Measurements from ENCODE around the gene ARL16. TPM values are rescaled to one million over a fixed set of nuclear protein-coding genes. Genes with fewer than 3 reads are reported as not detected.

ARL16 gene
- total RNA-seq, 1 donor from 2014 or later = 30.9 TPM

DNA sequence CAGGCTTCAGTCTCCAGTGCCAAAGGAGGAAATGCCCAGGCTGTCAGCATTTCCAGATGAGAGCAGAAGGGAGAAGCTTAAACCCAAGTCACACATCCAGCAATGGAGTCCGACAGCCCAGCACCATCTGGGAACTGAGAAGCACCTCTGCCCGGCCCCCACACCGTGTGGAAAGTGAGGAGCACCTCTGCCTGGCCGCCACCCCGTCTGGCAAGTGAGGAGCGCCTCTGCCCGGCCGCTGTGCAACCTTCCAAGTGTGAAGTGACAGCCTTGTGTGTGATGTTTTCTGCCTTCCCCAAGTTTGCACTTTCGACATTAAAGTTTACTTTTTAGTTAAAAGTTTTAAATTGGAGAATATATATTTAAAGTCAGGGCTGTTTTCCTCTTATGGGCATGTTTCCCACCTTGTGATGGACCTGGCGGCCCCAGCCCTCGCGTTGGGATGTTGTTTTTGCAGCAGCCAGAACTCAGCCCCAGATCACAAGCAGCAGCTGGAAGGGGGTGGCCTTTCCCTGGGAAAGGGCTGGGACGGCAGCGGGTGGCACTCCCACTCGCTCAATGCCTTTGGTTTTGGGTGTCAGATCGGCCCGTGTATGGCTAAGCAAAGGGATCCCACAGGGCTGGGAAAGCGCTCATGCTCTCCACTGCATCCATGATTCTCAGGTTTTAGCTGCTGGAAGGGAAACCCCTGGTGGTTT lies 9.9 kb downstream of the ARL16 start:
- intact Hi-C loops (cut with micrococcal nuclease) = no loop called here

DNA sequence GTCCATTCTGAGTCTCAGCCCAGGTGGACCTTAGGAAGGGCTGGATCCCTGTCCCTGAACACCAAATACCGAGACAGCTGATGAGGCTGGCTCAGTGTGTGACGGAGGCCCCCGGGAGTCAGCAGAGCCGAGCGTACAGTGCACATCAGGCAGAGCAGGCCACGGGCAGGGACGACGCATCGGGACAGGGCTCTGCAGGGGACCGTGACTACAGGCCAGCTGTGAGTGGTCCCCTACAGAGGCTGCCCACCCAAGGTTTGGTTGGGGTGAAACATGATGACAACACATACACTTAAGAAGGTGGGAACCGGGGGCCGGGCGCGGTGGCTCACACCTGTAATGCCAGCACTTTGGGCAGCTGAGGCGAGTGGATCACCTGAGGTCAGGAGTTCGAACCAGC lies 10.6 kb downstream of the ARL16 start:
- intact Hi-C loops (cut with micrococcal nuclease) = no loop called here

DNA sequence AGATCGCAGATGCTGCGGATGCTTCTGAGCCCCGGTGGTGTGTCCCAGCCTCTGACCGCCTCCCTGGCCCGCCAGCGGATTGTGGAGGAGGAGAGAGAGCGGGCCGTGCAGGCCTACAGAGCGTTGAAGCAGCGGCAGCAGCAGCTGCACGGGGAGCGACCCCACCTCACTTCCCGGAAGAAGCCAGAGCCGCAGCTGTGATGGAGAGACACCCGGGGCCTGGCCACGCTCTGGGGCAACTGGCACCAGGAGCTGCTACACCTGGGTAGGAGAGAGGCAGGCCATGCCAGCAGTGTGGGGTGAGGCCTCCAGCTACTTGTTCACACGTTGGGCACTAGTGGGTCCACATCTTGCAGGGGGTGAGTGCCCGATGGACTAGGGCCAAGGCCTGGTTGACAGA lies 11.1 kb downstream of the ARL16 start:
- intact Hi-C loops (cut with micrococcal nuclease) = no loop called here

DNA sequence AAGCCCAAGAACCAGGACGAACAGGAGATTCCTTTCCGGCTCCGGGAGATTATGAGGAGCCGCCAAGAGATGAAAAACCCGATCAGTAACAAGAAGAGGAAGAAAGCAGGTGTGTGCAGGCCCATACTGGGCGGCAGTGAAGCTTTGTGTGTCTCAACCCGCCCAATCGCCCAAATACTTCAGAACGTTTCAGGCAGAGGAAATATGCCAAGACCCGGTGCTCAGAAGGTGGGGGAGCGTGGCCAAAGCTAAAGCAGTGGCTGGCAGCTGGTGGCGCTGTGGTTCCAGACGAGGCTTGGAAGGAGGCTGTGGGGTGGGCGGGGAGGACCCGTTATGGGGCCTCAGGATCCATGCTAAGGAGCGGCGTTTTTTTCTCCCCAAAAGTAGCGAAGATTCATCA lies 15.8 kb downstream of the ARL16 start:
- intact Hi-C loops (cut with micrococcal nuclease) = no loop called here

DNA sequence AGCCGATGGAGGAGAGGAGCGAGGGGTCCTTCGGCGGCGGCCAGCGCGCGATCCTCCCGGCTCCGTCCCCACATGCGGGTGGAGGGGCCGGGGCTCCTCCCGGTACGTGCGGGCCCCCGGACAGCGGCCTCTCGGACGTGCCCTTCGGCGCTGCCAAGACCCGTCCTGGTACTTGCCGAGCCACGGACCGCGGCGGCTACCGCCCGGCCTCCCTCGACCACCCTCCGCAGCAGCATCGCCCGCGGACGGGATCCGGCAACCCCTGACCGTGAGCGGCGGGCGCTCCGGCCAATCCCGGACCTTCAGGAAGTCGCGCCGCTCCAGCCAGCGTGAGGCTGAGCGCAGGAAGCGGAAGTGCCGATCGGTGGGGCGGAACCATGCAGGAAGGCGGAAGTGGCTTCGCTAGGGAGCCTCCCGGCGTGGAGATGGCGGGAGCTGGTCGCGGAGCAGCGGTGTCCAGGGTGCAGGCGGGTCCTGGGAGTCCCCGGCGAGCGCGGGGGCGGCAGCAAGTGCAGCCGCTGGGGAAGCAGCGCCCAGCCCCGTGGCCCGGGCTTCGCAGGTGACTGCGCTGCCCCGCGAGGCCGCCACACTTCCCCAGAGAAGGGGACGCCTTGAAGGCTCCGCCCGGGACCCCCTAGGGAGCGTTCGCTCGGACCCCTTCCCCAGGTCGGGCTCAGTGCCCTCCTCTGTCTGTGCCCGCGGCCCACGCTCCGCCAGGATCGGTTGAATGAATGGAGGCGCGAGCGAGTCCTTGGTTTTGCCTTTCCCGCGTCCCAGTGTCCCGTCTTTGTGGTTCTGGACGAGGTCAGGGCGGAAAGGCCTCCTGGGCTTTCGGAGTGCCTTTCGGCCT lies 17.0 kb downstream of the ARL16 start, which contains the start of the genes CCDC137 and OXLD1:
Gene CCDC137 (plus strand): TSS at position 396 of the 850 bp plus-strand sequence. CDS start 30 bp downstream, at position 426.
Gene OXLD1 (minus strand): TSS at position 264 of the 850 bp plus-strand sequence. CDS start 28 bp downstream, at position 236.
- intact Hi-C loops (cut with micrococcal nuclease) = loop anchor here (1.0 kb wide), 4 partner anchors 17 to 46 kb away; partner anchors contain the start of genes ARL16, MRPL12, NPLOC4 and SLC25A10

DNA sequence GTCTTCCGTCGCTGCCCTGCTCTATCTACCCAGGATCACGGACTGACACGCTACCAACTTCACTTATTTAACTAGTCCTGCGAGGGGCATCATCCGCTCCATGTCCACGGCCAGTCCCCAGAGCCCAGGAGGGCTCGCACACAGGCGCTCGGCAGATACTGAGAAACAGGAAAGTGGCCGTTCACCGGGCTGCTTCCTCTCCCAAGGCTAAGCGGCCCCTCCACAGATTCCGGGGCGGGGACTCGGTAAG lies 17.6 kb downstream of the ARL16 start:
- intact Hi-C loops (cut with micrococcal nuclease) = loop anchor here (1.0 kb wide), 4 partner anchors 17 to 46 kb away; partner anchors contain the start of genes ARL16, MRPL12, NPLOC4 and SLC25A10

DNA sequence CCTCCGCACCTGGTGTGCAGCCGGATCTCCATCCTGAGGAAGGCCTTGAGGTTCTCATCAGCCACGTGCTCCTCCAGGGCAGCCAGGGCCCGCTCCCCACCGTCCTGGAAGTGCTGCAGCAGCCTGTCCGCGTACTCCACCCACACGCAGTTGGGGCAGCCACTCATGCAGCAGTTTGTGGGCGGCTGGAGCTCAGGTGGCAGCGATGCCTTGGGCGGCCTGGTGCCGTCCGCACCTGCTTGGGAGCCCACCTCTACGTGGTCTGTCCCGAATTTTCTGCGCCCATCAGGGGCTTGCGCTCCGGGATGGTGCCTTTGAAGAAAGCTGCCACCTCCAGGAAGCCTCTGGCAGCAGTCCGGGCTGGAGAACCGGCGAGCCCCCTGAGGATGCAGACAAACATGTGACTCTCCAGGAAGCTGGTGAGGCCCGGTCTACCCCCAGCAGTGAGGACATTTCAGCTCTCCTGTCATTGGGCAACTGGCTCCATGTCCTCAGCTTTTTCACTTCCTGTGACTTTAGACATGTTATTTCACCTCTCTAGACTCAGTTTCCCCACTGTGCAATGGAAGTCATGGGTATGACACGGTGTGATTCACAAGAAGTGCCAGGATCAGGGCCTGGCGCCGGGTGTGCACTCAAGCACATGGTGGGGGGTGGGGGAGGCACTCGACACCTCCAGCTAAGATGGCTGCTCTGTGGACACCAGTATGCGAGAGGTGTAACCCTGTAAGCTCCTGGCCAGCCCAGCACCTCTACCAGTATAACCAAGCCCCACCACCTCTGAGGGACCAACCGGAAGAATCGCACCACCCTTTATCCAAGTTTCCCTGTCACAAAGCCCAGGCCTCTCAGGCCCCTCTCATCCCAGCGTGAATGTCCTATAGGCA lies 18.1 kb downstream of the ARL16 start:
- intact Hi-C loops (cut with micrococcal nuclease) = loop anchor here (1.0 kb wide), 4 partner anchors 18 to 47 kb away; partner anchors contain the start of genes ARL16, MRPL12, NPLOC4 and SLC25A10

DNA sequence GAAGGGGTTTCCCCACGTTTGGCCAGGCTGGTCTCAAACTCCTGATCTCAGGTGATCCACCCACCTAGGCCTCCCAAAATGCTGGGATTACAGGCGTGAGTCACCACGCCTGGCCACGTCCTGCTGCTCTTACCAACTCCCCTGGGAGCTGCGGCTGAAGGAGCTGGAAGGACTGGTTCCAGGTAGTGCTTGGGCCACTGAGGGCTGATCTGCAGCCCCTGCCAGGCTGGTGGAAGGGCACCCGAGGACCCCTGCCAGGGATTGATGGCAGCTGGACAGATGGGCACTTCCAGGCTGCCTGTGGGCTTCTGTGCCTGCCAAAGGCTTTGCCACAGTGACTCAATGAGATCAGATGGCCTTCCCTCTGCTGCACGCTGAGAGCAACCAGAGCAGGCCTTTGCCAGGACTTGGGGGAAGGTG lies 19.5 kb downstream of the ARL16 start:
- intact Hi-C loops (cut with micrococcal nuclease) = no loop called here

DNA sequence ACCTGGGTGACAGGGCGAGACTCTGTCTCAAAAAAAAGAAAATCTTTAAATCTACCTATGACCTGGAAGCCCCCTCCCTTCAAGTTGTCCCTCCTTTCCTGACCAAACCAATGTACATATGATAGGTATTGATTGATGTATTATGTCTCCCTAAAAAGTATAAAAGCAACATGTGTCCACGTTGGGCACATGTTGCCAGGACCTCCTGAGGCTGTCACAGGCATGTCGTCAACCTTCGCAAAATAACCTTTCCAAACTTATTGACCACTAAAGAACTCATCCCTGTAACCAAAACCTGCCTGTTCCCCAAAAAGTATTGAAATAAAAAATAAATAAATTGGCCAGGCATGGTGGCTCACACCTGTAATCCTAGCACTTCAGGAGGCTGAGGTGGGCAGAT lies 21.6 kb downstream of the ARL16 start:
- intact Hi-C loops (cut with micrococcal nuclease) = no loop called here

DNA sequence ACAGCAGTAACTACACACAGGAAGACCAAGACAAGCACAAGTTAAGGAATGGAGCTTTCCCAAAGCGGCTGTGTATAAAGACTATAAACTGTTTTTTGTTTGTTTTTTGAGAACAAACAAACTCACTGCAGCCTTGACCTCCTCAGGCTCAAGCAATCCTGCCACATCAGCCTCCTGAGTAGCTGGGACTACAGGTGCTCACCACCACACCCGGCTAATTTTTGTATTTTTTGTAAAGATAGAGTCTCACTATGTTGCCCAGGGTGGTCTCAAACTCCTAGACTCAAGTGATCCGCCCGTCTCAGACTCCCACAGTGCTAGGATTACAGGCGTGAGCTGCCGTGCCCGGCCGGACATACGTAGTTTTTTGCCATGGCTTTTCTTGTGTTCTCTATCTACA lies 23.2 kb downstream of the ARL16 start:
- intact Hi-C loops (cut with micrococcal nuclease) = no loop called here

DNA sequence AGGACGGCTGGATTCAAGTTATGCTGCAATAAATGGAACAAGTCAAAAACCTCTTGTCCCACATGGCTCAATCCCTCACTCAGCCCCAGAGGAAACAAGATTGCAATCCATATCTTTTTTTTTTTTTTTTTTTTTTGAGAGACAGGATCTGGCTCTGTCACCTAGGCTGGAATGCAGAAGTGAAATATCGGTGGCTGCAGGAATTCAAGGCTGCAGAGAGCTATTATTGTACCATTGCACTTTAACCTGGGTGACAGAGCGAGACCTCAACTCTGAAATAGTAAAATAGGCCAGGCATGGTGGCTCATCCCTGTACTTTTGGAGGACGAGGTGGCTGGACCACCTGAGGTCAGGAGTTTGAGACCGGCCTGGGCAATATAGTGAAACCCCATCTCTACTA lies 24.6 kb downstream of the ARL16 start:
- intact Hi-C loops (cut with micrococcal nuclease) = no loop called here

DNA sequence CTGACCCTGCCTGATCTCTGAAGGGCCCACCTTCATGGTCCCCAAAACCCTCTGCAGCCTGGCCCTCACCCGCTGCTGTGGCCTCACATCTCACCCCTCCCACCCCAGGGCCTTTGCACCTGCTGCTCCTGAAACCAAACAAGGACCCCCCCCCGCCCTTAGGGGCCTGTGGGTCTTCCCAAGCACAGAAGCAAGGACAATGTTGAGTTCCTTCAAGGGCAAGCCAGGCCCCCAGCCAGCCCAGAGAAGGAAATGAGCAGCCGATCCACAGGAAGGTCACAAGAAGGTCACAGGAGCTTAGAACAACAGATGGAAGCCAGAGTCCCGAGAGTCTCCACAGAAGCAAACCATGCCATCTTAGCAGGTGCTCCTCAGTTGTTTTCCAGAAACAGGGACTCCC lies 26.8 kb downstream of the ARL16 start:
- intact Hi-C loops (cut with micrococcal nuclease) = no loop called here

DNA sequence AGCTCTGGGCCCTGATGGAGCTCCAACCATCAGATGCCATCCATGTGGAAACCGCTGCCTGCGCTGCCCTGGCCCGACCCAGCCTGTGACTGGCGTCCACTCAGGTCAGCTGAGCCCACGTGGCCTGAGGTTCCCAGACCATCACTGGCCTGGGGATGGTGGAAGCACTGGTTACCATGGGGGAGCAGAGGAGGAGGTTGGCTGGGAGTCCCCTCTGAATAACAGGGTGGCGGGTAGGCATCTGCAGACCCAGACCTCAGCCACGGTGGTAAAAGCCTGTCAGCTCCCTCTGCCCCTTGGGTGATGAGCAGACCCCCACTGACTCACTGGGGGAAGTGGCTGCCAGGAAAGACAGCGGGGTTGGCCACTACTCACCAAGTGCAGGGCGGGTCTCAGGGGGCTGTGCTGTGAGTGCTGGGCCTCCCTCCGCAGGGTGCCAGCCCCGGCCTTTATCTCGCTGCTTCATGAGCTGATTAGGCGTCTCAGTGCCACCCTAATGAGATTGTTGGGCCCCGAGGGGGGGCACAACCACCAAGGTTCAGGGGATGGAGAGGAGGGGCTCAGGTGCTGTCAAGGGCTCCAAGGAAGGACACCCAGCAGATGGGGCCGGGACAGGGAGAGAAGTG lies 27.4 kb downstream of the ARL16 start, which contains the start of gene PDE6G:
Gene PDE6G (minus strand): TSS at position 425 of the 626 bp plus-strand sequence. CDS start 3,237 bp downstream, outside the sequence.
- intact Hi-C loops (cut with micrococcal nuclease) = no loop called here

DNA sequence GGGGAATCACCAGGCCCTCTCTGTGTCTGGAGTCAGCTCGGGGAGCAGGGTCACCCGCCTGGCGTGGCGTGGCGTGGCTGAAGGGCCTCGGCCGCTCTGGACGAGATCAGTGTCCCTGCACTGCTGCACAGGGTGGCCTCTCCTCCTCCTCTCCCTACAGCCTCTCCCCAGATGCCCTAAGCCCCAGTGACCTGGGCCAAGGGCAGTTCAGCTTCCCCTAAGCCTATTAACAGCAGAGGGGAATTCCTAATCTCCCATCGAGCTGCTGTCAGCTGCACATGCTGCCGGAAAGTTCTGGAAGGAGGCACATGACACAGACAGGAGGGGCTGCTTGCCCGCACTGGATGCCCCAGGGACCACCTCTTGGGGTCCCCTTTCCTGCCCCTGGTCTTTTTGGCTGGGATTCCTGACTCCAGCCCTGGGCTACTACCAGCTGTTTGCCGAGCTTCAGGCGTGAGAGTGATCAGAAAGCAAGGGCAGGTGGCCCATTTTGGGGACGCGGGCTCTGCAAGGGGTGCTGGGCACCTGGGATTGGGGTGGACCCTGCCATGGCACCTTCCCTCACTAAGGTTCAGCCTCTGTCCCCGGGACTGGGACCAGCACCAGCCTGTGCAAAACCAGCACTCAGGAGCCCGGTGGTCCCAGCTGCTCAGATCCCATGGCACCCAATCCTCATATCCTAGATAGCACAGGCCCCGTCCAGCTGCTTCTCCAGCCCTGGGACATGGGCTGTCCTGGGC lies 28.0 kb downstream of the ARL16 start:
- intact Hi-C loops (cut with micrococcal nuclease) = no loop called here

DNA sequence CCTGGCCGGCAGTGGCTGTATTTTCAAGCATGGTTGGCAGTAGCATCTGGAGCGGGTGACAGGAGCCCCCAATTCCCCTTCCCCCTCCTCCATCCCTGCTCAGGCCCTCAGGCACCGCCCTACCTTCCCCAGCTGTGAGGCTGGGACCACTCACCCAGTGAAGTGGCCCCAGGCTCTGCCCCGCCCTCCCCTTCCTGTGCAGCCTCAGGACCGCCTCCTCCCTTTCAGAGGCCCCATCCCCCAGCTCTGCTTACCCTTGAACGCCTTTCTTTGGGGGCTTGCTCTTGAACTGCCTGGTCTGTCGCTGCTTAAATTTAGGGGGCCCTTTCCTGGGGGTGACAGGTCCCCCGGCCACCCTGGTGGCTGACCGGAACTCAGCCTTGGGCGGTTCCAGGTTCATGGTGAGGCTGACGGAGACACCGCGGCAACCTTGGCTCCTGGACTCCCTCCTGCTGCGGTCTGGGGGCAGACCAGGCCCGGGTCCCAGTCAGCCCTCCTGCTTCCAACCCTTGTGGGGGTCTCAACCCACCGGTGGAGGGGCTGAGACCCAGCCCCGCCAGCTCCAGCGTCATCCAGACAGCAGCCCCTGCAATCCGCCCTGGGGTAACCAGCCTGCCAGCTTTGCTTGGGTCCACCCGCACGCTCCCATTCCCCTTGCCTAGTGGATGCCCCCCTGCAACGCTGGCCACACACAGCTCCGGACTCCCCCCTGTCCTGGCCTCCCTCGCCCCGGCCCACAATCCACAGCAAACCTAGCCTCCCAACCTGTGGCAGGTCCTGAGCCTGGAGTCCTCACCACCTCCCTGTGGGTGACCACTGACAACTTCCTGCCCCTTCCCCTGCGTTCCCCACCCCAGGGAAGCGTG lies 30.5 kb downstream of the ARL16 start:
- intact Hi-C loops (cut with micrococcal nuclease) = no loop called here

DNA sequence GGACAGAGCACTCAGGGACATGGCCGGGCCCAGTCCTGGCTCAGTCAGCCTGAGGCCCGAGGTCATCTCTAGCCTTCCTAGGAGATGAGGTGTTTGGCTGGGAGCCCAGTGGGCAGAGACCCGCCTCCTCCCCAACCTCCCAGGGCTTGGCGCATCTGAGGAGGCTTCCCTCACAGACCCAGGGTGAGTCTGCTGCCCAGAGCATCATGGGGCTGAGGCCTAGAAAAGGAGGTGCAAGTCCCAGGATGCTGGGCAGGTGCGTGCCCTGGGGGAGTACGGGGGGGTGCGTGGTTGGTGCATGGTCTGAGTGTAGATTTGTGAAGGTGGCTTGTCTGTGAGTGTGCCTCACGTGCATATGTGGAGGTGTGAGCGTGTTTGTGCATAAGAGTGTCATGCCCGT lies 31.9 kb downstream of the ARL16 start:
- intact Hi-C loops (cut with micrococcal nuclease) = no loop called here

DNA sequence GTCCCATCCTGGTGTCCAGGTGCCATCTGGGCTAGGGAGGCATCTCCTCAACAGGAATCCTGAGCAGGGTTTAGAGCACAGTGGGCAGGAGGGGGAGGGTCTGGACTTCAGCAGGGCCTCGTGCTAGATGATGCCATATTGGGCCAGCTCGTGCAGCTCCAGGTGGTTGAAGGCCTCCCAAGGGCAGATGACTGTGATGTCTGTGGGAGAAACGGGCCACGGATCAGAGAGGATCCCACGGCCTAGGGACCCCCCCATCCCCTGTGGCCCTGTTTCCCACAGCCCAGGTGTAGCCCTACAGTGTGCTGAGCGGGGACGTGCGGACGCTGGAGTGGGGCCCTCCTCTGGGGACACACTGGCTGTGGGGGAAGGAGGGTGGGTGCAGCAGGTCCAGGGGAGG lies 32.6 kb downstream of the ARL16 start:
- intact Hi-C loops (cut with micrococcal nuclease) = no loop called here

DNA sequence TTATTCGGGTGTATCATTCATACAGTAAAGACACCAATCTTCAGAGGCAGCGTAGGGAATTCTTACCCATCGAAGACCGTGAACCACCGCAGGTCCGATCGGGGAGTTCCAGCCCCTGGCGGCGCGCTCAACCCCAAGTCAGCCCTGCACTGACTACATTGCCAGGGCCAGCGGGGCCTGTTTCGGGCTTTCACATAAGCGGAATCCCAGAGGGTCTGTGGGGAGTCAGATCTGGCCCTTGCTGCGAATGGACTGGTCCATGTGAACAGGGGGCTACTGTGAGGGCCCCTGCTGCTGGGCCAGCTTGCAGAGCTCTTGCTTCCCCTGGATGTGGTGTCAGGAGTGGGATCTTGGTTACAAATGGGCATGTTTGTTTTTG lies 34.9 kb downstream of the ARL16 start:
- intact Hi-C loops (cut with micrococcal nuclease) = no loop called here

DNA sequence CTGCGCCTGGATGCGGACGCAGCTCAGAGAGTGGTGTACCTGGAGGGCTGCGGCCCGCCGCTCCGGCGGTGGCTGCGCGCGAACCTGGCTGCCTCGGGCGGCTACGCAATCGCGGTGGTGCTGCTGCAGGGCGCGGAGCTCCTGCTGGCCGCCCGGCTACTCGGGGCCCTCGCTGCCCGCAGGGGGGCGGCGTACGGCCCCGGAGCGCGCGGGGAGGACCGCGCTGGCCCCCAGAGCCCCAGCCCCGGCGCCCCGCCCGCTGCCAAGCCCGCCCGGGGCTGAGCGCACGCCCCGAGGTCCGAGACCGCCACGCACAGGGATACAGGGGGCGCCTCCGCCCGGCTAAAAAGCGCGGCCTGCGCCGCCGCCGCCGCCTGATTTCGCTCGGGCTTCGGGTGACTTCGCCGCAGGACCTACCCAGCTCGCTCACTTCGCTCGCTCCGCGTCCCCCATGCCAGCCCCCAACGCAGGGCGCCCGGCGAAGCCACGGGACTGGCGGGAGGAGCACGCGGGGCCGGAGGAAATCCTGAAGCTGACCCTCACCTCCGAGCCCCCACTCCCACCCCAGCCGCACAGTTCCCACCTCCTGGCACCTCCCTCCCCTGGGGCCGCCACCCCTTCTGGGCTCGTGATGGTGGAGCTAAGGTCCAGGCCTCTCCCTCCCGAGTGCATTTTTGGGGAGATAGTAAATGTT lies 35.4 kb downstream of the ARL16 start:
- intact Hi-C loops (cut with micrococcal nuclease) = no loop called here

Measured in T-helper 1 cell treated with Interleukin-12 subunit alpha and Interleukin-12 subunit beta and Interleukin-4 antibody, amounts not matched to agents 30 ng/mL and 1 ng/mL, for 36 hours (primary cell).